Suprapubic skin (tissue), 4 donors: ENCODE data around the gene FAM204A. TPM values are rescaled to one million over a fixed set of nuclear protein-coding genes. Genes with fewer than 3 reads are reported as not detected.

Source experiments
- DNase-seq, 2 donors: peaks; one replicate each; pipeline ENCODE4 v3.0.0-alpha.2; 2019; ENCODE audit warnings: low spot score in 2 of 2
- H3K27ac ChIP-seq: fragments of 200-600 bp; sonication (generic); one replicate; pipeline ENCODE4 v1.5.1; 2019
- H3K27me3 ChIP-seq: fragments of 200-600 bp; sonication (generic); one replicate; pipeline ENCODE4 v1.5.1; 2019
- H3K36me3 ChIP-seq: fragments of 200-600 bp; sonication (generic); one replicate; pipeline ENCODE4 v1.5.1; 2019
- H3K4me1 ChIP-seq: fragments of 200-600 bp; sonication (generic); one replicate; pipeline ENCODE4 v1.5.1; 2019
- H3K4me3 ChIP-seq: fragments of 200-600 bp; sonication (generic); one replicate; pipeline ENCODE4 v1.5.1; 2019; ENCODE audit warnings: mild to moderate bottlenecking
- H3K9me3 ChIP-seq: fragments of 200-600 bp; sonication (generic); one replicate; pipeline ENCODE4 v1.5.1; 2019
- CTCF ChIP-seq, 2 donors: fragments of 200-600 bp in 1 of 2; fragments of 450-650 bp in 1 of 2; sonication (generic) in 1 of 2; IDR thresholded peaks; one replicate each; pipeline ENCODE4 v1.5.1; 2016 to 2019; ENCODE audit warnings: antibody characterized with exemption in 2 of 2, mild to moderate bottlenecking in 1 of 2, moderate library complexity in 1 of 2
- EP300 ChIP-seq: sonication (generic); formaldehyde crosslinking; IDR thresholded peaks from one replicate; pipeline ENCODE4 v1.6.1; 2017; ENCODE audit warnings: antibody characterized with exemption
- POLR2A ChIP-seq, 2 donors: fragments of 450-650 bp; IDR thresholded peaks; one replicate each; pipeline ENCODE4 v1.6.1; 2017; ENCODE audit warnings: antibody characterized with exemption in 2 of 2, mild to moderate bottlenecking in 2 of 2, moderate library complexity in 2 of 2
- POLR2AphosphoS5 ChIP-seq, 3 donors: sonication (generic); formaldehyde crosslinking; IDR thresholded peaks; one replicate each; pipeline ENCODE4 v1.6.1; 2017; ENCODE audit warnings: antibody characterized with exemption in 3 of 3
- WGBS: methylation state at CpG from one replicate; pipeline ENCODE4 v1.1.5; 2018; 5-methylcytosine and 5-hydroxymethylcytosine counted together
- total RNA-seq, 4 donors: library from RNA; depleted of rRNA; stranded (reverse); fragments of >200 nt; gene quantifications; one replicate each; pipeline ENCODE4 v1.1.0, GENCODE V29; 2016

Gene FAM204A
- total RNA-seq, 4 donors from 2014 or later = 18.2 to 45.4 (median 35.1) TPM

GRCh38 chr10:118254654-118255053 lies 87.5 kb downstream of the FAM204A start:
- Histone ChIP-seq H3K27ac (no peak overlapping the region), H3K27me3 (no peaks in the 10 kb centered on the region)
- WGBS = 77% methylated on average over 4 of the region's 4 CpGs

GRCh38 chr10:118253397-118253796 lies 88.7 kb downstream of the FAM204A start:
- no peak overlapping the region for H3K4me3 ChIP-seq
- no peak for TF ChIP-seq POLR2A (IDR thresholded peaks at IDR 0.05)
- TF ChIP-seq CTCF (IDR thresholded peaks at IDR 0.05) = no peak
- no peak for TF ChIP-seq POLR2AphosphoS5 (IDR thresholded peaks at IDR 0.05)
- no peak for TF ChIP-seq EP300
- H3K27me3 ChIP-seq = no peaks in the 10 kb centered on the region
- no peaks in the 10 kb centered on the region for H3K9me3 ChIP-seq
- no peak for DNase-seq
- 72% methylated on average over 7 of the region's 7 CpGs for WGBS
- no peaks in the 10 kb centered on the region for H3K36me3 ChIP-seq
- peaks cover 6% of the 10 kb centered on the region for H3K4me1 ChIP-seq
- H3K27ac ChIP-seq = no peak overlapping the region

More at GRCh38 chr10:118254654-118255053, 87.5 kb downstream of the FAM204A start:
- Histone ChIP-seq H3K4me3 (no peak overlapping the region), H3K4me1 (peaks cover 6% of the 10 kb centered on the region), H3K36me3 (no peaks in the 10 kb centered on the region), H3K9me3 (no peaks in the 10 kb centered on the region)
- TF ChIP-seq POLR2AphosphoS5 (IDR thresholded peaks at IDR 0.05) (no peak), POLR2A (IDR thresholded peaks at IDR 0.05) (no peak), EP300 (no peak), CTCF (IDR thresholded peaks at IDR 0.05) (no peak)
- no peak for DNase-seq

- Histone ChIP-seq H3K4me3 (no peak overlapping the region), H3K36me3 (no peaks in the 10 kb centered on the region), H3K27me3 (peaks cover 6% of the 10 kb centered on the region), H3K4me1 (peaks cover 6% of the 10 kb centered on the region), H3K27ac (no peak overlapping the region), H3K9me3 (no peaks in the 10 kb centered on the region)
- WGBS = 48% methylated on average over 5 of the region's 7 CpGs
- DNase-seq = no peak
- no peak for TF ChIP-seq POLR2AphosphoS5 (IDR thresholded peaks at IDR 0.05)
- TF ChIP-seq CTCF (IDR thresholded peaks at IDR 0.05) = no peak
- TF ChIP-seq EP300 = no peak
- no peak for TF ChIP-seq POLR2A (IDR thresholded peaks at IDR 0.05)
Measured at GRCh38 chr10:118251791-118252190, 90.3 kb downstream of the FAM204A start.

- no peak for TF ChIP-seq POLR2A (IDR thresholded peaks at IDR 0.05)
- no peak for TF ChIP-seq CTCF (IDR thresholded peaks at IDR 0.05)
- no peak for TF ChIP-seq POLR2AphosphoS5 (IDR thresholded peaks at IDR 0.05)
- no peak for TF ChIP-seq EP300
- no peaks in the 10 kb centered on the region for H3K9me3 ChIP-seq
Measured at GRCh38 chr10:118249714-118250113, 92.4 kb downstream of the FAM204A start.

More at GRCh38 chr10:118249714-118250113, 92.4 kb downstream of the FAM204A start:
- Histone ChIP-seq H3K4me1 (peaks cover 6% of the 10 kb centered on the region), H3K4me3 (no peak overlapping the region), H3K27me3 (peaks cover 26% of the 10 kb centered on the region), H3K36me3 (no peaks in the 10 kb centered on the region), H3K27ac (no peak overlapping the region)
- no peak for DNase-seq
